ENCODE results near the gene NPHP1.
"Not testable (repeated sequence)": the region's sequence is repeated elsewhere in the genome, so short reads cannot be mapped to it uniquely, and the experiment has no call there.

Gene NPHP1

GRCh38 chr2:110211938-110212858, 7.4 kb upstream of the NPHP1 start, which contains the start of gene MTLN:
Gene MTLN, minus strand, starts transcription at chr2:110212547. Its CDS starts 22 bp downstream, at chr2:110212525.
- peak; percentile 80 for DNase-seq (ENCODE audit: low read depth)
- H3K4me3 ChIP-seq (ENCODE audit: low read length): peak within 1 kb of the TSS; percentile 75
- TF ChIP-seq CTCF (IDR thresholded peaks at IDR 0.05; ENCODE audit: insufficient read depth, low read depth, low read length, missing control alignments): no peak

GRCh38 chr2:110205660-110206455, 1.0 kb upstream of the NPHP1 start:
- no peak for TF ChIP-seq CTCF (IDR thresholded peaks at IDR 0.05; ENCODE audit: insufficient read depth, low read depth, low read length, missing control alignments)
- peak; percentile 55 for DNase-seq (ENCODE audit: low read depth)
- H3K4me3 ChIP-seq (ENCODE audit: low read length): no peak overlapping the region

GRCh38 chr2:110198016-110198415, 6.8 kb downstream of the NPHP1 start:
- no peak overlapping the region for H3K4me3 ChIP-seq (ENCODE audit: low read length)
- DNase-seq (ENCODE audit: low read depth): no peak
- no peak for TF ChIP-seq CTCF (IDR thresholded peaks at IDR 0.05; ENCODE audit: insufficient read depth, low read depth, low read length, missing control alignments)

- no peak overlapping the region for H3K4me3 ChIP-seq (ENCODE audit: low read length)
- TF ChIP-seq CTCF (IDR thresholded peaks at IDR 0.05; ENCODE audit: insufficient read depth, low read depth, low read length, missing control alignments): no peak
Measured at GRCh38 chr2:110197452-110197851, 7.4 kb downstream of the NPHP1 start.

GRCh38 chr2:110190169-110190568, 14.6 kb downstream of the NPHP1 start:
- not testable (repeated sequence) for H3K4me3 ChIP-seq (ENCODE audit: low read length); DNase-seq (ENCODE audit: low read depth)

More at GRCh38 chr2:110197452-110197851, 7.4 kb downstream of the NPHP1 start:
- DNase-seq (ENCODE audit: low read depth): no peak

- no peak for TF ChIP-seq CTCF (IDR thresholded peaks at IDR 0.05; ENCODE audit: insufficient read depth, low read depth, low read length, missing control alignments)
- no peak overlapping the region for H3K4me3 ChIP-seq (ENCODE audit: low read length)
- no peak for DNase-seq (ENCODE audit: low read depth)
Measured at GRCh38 chr2:110182449-110182848, 22.4 kb downstream of the NPHP1 start.

- H3K4me3 ChIP-seq (ENCODE audit: low read length): no peak overlapping the region
- peak; percentile 53 for DNase-seq (ENCODE audit: low read depth)
- no peak for TF ChIP-seq CTCF (IDR thresholded peaks at IDR 0.05; ENCODE audit: insufficient read depth, low read depth, low read length, missing control alignments)
Measured at GRCh38 chr2:110180036-110180435, 24.8 kb downstream of the NPHP1 start.

All from epithelial cell of esophagus (primary cell).